Measurements from ENCODE around the gene SEZ6.

- TF ChIP-seq SIN3A (IDR thresholded peaks at IDR 0.05; ENCODE audit: borderline replicate concordance, insufficient read depth, low read depth, low read length): no peak
- TF ChIP-seq CTCF (IDR thresholded peaks at IDR 0.05): no peak
Measured at GRCh38 chr17:28992185-28992584, 13.6 kb downstream of the SEZ6 start.

Measured in Panc1 (cell line).